A673 (cell line): ENCODE measurements around the gene TELO2. TPM values are rescaled to one million over a fixed set of nuclear protein-coding genes. Genes with fewer than 3 reads are reported as not detected.

Experiments
- BruUV-seq: library from RNA; stranded (reverse); fragments of 400-500 nt; replicated peaks from 2 replicates; lab custom pipeline; 2021; lab: Mats Ljungman, UMichigan
- CTCF ChIA-PET: fragments of 300-600 bp; sonication (Branson Sonifier 250); formaldehyde crosslinking; loops from one replicate; lab custom pipeline; 2022; ENCODE audit warnings: antibody characterized with exemption; lab: Charles Lee
- POLR2A ChIA-PET: fragments of 300-600 bp; sonication (Branson Sonifier 250); formaldehyde crosslinking; loops from one replicate; lab custom pipeline; 2022; ENCODE audit warnings: antibody characterized with exemption; ENCODE audit not compliant: low non-redundant PET; lab: Charles Lee
- DNase-seq: peaks from one replicate; pipeline ENCODE4 v3.0.0-alpha.2; 2015; ENCODE audit warnings: low spot score
- H3K27ac ChIP-seq: fragments of 200-600 bp; sonication (generic); 2 replicates; pipeline ENCODE4 v1.5.1; 2016; ENCODE audit warnings: mixed run types, low read depth, mild to moderate bottlenecking, mixed read lengths, antibody characterized with exemption, low read length; ENCODE audit not compliant: poor library complexity, severe bottlenecking
- H3K27me3 ChIP-seq: fragments of 200-600 bp; sonication (generic); replicated peaks from 2 replicates; pipeline ENCODE4 v1.6.1; 2017; ENCODE audit warnings: mixed run types, low read depth, mild to moderate bottlenecking, mixed read lengths, antibody characterized with exemption, low read length; ENCODE audit not compliant: insufficient read depth, poor library complexity
- H3K36me3 ChIP-seq: fragments of 200-600 bp; sonication (generic); 2 replicates; pipeline ENCODE4 v1.6.1; 2016; ENCODE audit warnings: mixed run types, mild to moderate bottlenecking, mixed read lengths, antibody characterized with exemption, low read length; ENCODE audit not compliant: insufficient read depth, poor library complexity, severe bottlenecking
- H3K4me1 ChIP-seq: fragments of 200-600 bp; sonication (generic); 2 replicates; pipeline ENCODE4 v1.6.1; 2017; ENCODE audit warnings: mixed run types, mild to moderate bottlenecking, mixed read lengths, antibody characterized with exemption, low read length; ENCODE audit not compliant: insufficient read depth, poor library complexity, severe bottlenecking
- H3K4me3 ChIP-seq: fragments of 200-600 bp; sonication (generic); 2 replicates; pipeline ENCODE4 v1.5.1; 2016; ENCODE audit warnings: low read depth, mixed run types, mild to moderate bottlenecking, mixed read lengths, low read length; ENCODE audit not compliant: poor library complexity, severe bottlenecking
- H3K9me3 ChIP-seq: fragments of 200-600 bp; sonication (generic); 2 replicates; pipeline ENCODE4 v1.6.1; 2016; ENCODE audit warnings: mixed run types, low read depth, mild to moderate bottlenecking, mixed read lengths, antibody characterized with exemption, low read length; ENCODE audit not compliant: poor library complexity, severe bottlenecking
- EZH2 ChIP-seq: fragments of 200-600 bp; sonication (generic); IDR thresholded peaks from 2 replicates; pipeline ENCODE4 v1.6.1; 2017; ENCODE audit warnings: borderline replicate concordance, low read depth, mild to moderate bottlenecking, mixed read lengths, antibody characterized with exemption, low read length; ENCODE audit not compliant: poor library complexity, severe bottlenecking
- intact Hi-C: fragments of 100-400 bp; cut with micrococcal nuclease; formaldehyde crosslinking; loops from one replicate; pipeline ENCODE4 v1.10.0; 2022; ENCODE audit not compliant: unreplicated experiment
- total RNA-seq: library from RNA; stranded (reverse); gene quantifications from 2 replicates; pipeline ENCODE4 v1.2.3, GENCODE V29; 2021
- TF ChIP-seq, protein P1 (sequence below): fragments of 300-800, 200-600 bp; sonication (generic); conservative IDR thresholded peaks from 2 replicates; pipeline ENCODE4 v1.5.1; 2017; ENCODE audit warnings: low read depth, mild to moderate bottlenecking, antibody characterized with exemption, low read length, moderate library complexity, mixed read lengths

TELO2 gene
- total RNA-seq, 1 experiment from 2014 or later = 67.0 TPM

DNA sequence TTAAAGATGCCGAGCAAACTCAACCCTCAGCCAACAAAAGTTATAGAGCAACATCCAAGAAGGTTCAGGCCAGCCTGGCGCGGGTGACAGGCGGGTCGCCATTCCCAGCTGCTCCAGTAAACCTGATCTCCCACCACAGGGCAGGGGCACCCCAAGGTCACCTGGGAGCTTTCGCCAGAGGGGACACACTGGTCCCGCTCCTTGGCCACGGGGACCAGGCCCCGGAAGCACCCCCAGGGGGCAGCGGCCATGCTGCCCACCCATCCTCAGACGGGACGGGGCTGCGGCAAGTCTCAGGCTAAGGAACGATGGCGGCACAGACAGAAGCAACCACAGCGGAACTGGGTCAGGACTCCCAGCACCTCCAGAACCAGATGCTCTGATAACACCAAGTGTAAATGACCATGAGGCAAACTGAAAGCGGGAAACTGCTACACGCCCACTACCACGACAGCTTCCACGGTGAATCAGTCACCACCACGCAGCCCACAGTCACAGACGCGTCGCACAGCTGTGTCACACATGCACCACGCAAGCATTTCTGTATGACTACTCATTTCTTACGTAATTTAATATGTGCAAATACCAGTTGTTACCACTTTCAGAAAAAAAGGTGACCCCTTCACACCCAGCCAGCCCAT lies 34.7 kb upstream of the TELO2 start:
- Histone ChIP-seq H3K27me3 (no peaks in the 10 kb centered on the region), H3K9me3 (no peaks in the 10 kb centered on the region), H3K27ac (no peak overlapping the region), H3K4me3 (no peak overlapping the region), H3K36me3 (no peaks in the 10 kb centered on the region), H3K4me1 (no peaks in the 10 kb centered on the region)
- no peak for DNase-seq
- ChIA-PET CTCF (no interaction called here), POLR2A (no interaction called here)
- TF ChIP-seq EZH2 = no peak
- no TSS peak for BruUV-seq
- intact Hi-C loops = no loop called here

DNA sequence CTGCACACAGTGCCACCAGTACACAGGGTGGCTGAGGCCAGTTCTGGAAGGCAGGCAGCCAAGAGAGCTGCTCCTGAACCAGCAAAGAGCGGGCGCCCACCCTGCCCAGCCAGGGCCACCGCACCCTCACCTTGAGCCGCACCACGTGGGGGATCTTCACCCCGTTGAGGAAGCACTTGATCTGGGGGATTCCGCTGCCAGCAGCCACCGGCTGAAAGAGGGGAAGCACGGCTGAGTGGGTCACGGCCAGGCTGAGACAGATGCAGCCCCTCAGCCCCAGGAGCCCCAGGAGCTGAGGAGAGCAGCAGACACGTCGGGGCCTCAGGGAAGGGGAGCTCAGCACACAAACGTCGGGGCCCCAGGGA lies 34.2 kb upstream of the TELO2 start:
- intact Hi-C loops = no loop called here
- no TSS peak for BruUV-seq
- ChIA-PET CTCF (no interaction called here), POLR2A (no interaction called here)
- Histone ChIP-seq H3K4me1 (no peaks in the 10 kb centered on the region), H3K27me3 (no peaks in the 10 kb centered on the region), H3K27ac (no peak overlapping the region), H3K36me3 (no peaks in the 10 kb centered on the region), H3K4me3 (no peak overlapping the region), H3K9me3 (no peaks in the 10 kb centered on the region)
- TF ChIP-seq, protein P1, sequence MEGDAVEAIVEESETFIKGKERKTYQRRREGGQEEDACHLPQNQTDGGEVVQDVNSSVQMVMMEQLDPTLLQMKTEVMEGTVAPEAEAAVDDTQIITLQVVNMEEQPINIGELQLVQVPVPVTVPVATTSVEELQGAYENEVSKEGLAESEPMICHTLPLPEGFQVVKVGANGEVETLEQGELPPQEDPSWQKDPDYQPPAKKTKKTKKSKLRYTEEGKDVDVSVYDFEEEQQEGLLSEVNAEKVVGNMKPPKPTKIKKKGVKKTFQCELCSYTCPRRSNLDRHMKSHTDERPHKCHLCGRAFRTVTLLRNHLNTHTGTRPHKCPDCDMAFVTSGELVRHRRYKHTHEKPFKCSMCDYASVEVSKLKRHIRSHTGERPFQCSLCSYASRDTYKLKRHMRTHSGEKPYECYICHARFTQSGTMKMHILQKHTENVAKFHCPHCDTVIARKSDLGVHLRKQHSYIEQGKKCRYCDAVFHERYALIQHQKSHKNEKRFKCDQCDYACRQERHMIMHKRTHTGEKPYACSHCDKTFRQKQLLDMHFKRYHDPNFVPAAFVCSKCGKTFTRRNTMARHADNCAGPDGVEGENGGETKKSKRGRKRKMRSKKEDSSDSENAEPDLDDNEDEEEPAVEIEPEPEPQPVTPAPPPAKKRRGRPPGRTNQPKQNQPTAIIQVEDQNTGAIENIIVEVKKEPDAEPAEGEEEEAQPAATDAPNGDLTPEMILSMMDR = no peak
- TF ChIP-seq EZH2 = no peak
- DNase-seq = no peak

DNA sequence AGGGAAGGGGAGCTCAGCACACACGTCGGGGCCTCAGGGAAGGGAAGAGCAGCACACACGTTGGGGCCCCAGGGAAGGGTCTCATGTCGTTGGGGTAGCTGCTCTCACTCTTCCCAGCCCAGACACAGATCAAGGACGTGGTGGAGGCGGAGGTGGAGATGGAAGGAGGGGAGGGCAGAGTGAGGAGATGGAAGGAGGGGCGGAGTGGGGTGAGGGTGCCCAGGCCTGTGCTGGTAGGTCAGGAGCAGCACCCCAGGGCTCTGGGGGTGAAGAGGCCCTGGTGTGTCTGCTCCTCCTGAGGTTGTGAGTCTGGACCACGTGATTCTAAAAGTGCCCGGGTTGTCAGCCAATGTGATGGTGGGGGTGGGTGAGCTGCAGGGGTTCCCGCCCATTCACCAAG lies 33.2 kb upstream of the TELO2 start:
- H3K4me1 ChIP-seq = no peaks in the 10 kb centered on the region
- DNase-seq = no peak
- no peak for TF ChIP-seq EZH2
- TF ChIP-seq, protein P1 = no peak
- no peaks in the 10 kb centered on the region for H3K9me3 ChIP-seq
- intact Hi-C loops = no loop called here
- CTCF ChIA-PET = no interaction called here
- BruUV-seq = no TSS peak
- no peak overlapping the region for H3K4me3 ChIP-seq
- peak overlapping the region; percentile 23 for H3K27ac ChIP-seq
- no peaks in the 10 kb centered on the region for H3K36me3 ChIP-seq
- POLR2A ChIA-PET = interaction anchor here (0.6 kb wide), 1 partner anchor 33 kb away, joined by 13 read pairs; no protein-coding TSS in a partner anchor
- H3K27me3 ChIP-seq = no peaks in the 10 kb centered on the region
